Suppressor macrophage (primary cell): ENCODE measurements around the gene UBXN7.
"Not testable (repeated sequence)": the region's sequence is repeated elsewhere in the genome, so short reads cannot be mapped to it uniquely, and the experiment has no call there.

ENCODE experiments used
- DNase-seq, 4 experiments: peaks; one replicate each; pipeline ENCODE4 v3.0.0-alpha.2; 2020 to 2022

Gene UBXN7

GRCh38 chr3:196316799-196317686, 115.2 kb downstream of the UBXN7 start:
- not testable (repeated sequence) for DNase-seq

GRCh38 chr3:196315821-196316220, 116.4 kb downstream of the UBXN7 start:
- DNase-seq, result no peak

GRCh38 chr3:196314597-196314996, 117.6 kb downstream of the UBXN7 start:
- DNase-seq, result no peak

DNA sequence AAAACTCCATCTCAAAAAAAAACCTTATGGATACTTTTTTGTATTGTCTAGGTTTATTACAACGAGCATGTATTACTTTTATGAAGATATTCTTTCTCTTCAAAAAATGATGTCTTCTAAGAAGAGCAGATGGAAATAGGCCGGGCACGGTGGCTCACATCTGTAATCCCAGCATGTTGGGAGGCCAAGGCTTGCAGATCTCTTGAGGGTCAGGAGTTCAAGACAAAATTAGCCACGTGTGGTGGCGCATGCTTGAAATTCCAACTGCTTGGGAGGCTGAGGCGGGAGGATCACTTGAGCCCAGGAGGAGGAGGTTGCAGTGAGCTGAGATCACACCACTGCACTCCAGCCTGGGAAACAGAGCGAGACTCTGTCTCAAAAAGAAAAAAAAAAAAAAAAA, 118.1 kb downstream of the UBXN7 start:
- peak in 3 of 4 experiments; percentile 37 to 54 (median 44) for DNase-seq

DNA sequence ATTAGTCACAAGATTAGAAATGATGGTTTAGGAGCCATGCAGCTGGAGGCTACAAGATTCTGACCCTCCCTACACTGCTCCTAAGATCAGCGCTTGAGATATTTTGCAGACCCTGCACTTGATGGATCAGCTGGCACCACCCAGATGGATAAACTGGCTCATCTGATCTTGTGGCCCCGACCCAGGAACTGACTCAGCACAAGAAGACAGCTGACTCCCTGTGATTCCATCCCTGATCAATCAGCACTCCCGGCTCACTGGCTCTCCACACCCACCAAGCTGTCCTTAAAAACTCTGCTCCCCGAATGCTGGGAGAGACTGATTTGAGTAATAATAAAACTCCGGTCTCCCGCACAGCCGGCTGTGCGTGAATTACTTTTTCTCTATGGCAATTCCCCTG, 129.3 kb downstream of the UBXN7 start:
- not testable (repeated sequence) for DNase-seq

- DNase-seq, result peak in 1 of 4 experiments; percentile 13
These were observed 129.7 kb downstream of the UBXN7 start for GRCh38 chr3:196302551-196302950.

- no peak for DNase-seq
These were observed 133.7 kb downstream of the UBXN7 start for GRCh38 chr3:196298521-196298920.
